Coronary artery (tissue), 2 donors: ENCODE results near the gene MTERF1.

Experiments
- DNase-seq: peaks from one replicate; pipeline ENCODE4 v3.0.0-alpha.2; 2017; ENCODE audit warnings: low spot score
- H3K27ac ChIP-seq, 2 donors: fragments of 200-600 bp; sonication (generic); one replicate each; pipeline ENCODE4 v1.5.1; 2016 to 2019
- H3K4me3 ChIP-seq: fragments of 200-600 bp; sonication (generic); 2 replicates; pipeline ENCODE4 v1.5.1; 2016; ENCODE audit warnings: mild to moderate bottlenecking, moderate library complexity
- CTCF ChIP-seq: fragments of 200-600 bp; sonication (generic); IDR thresholded peaks from one replicate; pipeline ENCODE4 v1.5.1; 2019; ENCODE audit warnings: antibody characterized with exemption

The MTERF1 gene

GRCh38 chr7:91915401-91916050, 35.0 kb upstream of the MTERF1 start:
- Histone ChIP-seq H3K27ac (no peak overlapping the region), H3K4me3 (no peak overlapping the region)
- no peak for TF ChIP-seq CTCF
- DNase-seq, result no peak

- TF ChIP-seq CTCF, result no peak
- no peak overlapping the region for H3K27ac ChIP-seq
- DNase-seq, result no peak
- H3K4me3 ChIP-seq, result no peak overlapping the region
Observed at GRCh38 chr7:91913612-91914011, 33.1 kb upstream of the MTERF1 start.

- DNase-seq, result no peak
- TF ChIP-seq CTCF, result no peak
- no peak overlapping the region for H3K27ac ChIP-seq
- H3K4me3 ChIP-seq, result no peak overlapping the region
Observed at GRCh38 chr7:91912494-91912893, 32.0 kb upstream of the MTERF1 start.

GRCh38 chr7:91911121-91911520, 30.6 kb upstream of the MTERF1 start:
- H3K4me3 ChIP-seq, result no peak overlapping the region
- no peak for TF ChIP-seq CTCF
- H3K27ac ChIP-seq, result no peak overlapping the region
- no peak for DNase-seq

- no peak for DNase-seq
- TF ChIP-seq CTCF, result no peak
- H3K4me3 ChIP-seq, result no peak overlapping the region
- no peak overlapping the region for H3K27ac ChIP-seq
Observed at GRCh38 chr7:91910171-91910570, 29.7 kb upstream of the MTERF1 start.

GRCh38 chr7:91899563-91899962, 19.1 kb upstream of the MTERF1 start:
- no peak for DNase-seq
- TF ChIP-seq CTCF, result no peak
- Histone ChIP-seq H3K27ac (no peak overlapping the region), H3K4me3 (no peak overlapping the region)

- Histone ChIP-seq H3K27ac (no peak overlapping the region), H3K4me3 (no peak overlapping the region)
- no peak for DNase-seq
- TF ChIP-seq CTCF, result no peak
Observed at GRCh38 chr7:91898240-91898992, 17.9 kb upstream of the MTERF1 start.
